A549 (cell line): Measurements from ENCODE around the gene C3orf20. TPM values are rescaled to one million over a fixed set of nuclear protein-coding genes. Genes with fewer than 3 reads are reported as not detected.

Experiments
- ATAC-seq, 2 experiments: fragments of 200-7000 bp in 1 of 2; fragments of >200 bp in 1 of 2; cut with Nextera tagmentation in 1 of 2; cut with Tn5 transposase in 1 of 2; 3 replicates each; pipeline versions ENCODE4 v1.8.0 to v1.9.1; 2018 to 2020; ENCODE audit warnings: mild to moderate bottlenecking in 1 of 2, moderate library complexity in 1 of 2
- CTCF ChIA-PET: fragments of 300-600 bp; sonication (Branson Sonifier 250); formaldehyde crosslinking; extraction: SDS; loops from one replicate; lab custom pipeline; 2021; ENCODE audit warnings: antibody characterized with exemption, inconsistent platforms; lab: Yijun Ruan, JAX
- POLR2A ChIA-PET: fragments of 350-600 bp; formaldehyde crosslinking; extraction: SDS; loops from one replicate; lab custom pipeline; 2021; ENCODE audit warnings: antibody characterized with exemption, inconsistent platforms; lab: Yijun Ruan, JAX
- DNase-seq, 2 experiments: peaks; one replicate each; pipeline versions ENCODE4 v3.0.0 to v3.0.0-alpha.2; 2011 to 2016; ENCODE audit warnings: low read depth in 1 of 2, low spot score in 1 of 2
- FAIRE-seq: peaks from 2 replicates; lab custom pipeline; 2011; peaks lifted over from hg19 to GRCh38; lab: Jason Lieb, UNC
- H3K27ac ChIP-seq, 2 experiments: fragments of >200 bp; sonication (Bioruptor Twin); formaldehyde crosslinking; 3 replicates each; pipeline ENCODE4 v1.5.1; 2016 to 2017
- H3K4me1 ChIP-seq: fragments of >200 bp; sonication (Bioruptor Twin); formaldehyde crosslinking; 3 replicates; pipeline ENCODE4 v1.6.1; 2016
- H3K4me2 ChIP-seq: fragments of >200 bp; sonication (Bioruptor Twin); formaldehyde crosslinking; 3 replicates; pipeline ENCODE4 v1.6.1; 2016
- H3K4me3 ChIP-seq: fragments of >200 bp; sonication (Bioruptor Twin); formaldehyde crosslinking; 3 replicates; pipeline ENCODE4 v1.5.1; 2016
- H3K9me3 ChIP-seq: fragments of >200 bp; sonication (Bioruptor Twin); formaldehyde crosslinking; 3 replicates; pipeline ENCODE4 v1.6.1; 2016
- BCL3 ChIP-seq: fragments of >200 bp; sonication (Bioruptor Twin); formaldehyde crosslinking; IDR thresholded peaks from 3 replicates; pipeline ENCODE4 v1.6.1; 2016
- BHLHE40 ChIP-seq: IDR thresholded peaks from 2 replicates; pipeline ENCODE4 v1.6.1; 2012; ENCODE audit warnings: low read depth, low read length, inconsistent platforms
- CEBPB ChIP-seq, 2 experiments: fragments of >200 bp in 1 of 2; sonication (Bioruptor Twin) in 1 of 2; formaldehyde crosslinking in 1 of 2; IDR thresholded peaks; 2 replicates each; pipeline ENCODE4 v1.6.1; 2012 to 2016
- CHD2 ChIP-seq: fragments of 150-350 bp; IDR thresholded peaks from 2 replicates; pipeline ENCODE4 v1.6.1; 2014; ENCODE audit warnings: low read length; ENCODE audit not compliant: partially characterized antibody
- CHD4 ChIP-seq: fragments of 200-600 bp; sonication (generic); IDR thresholded peaks from 2 replicates; pipeline ENCODE4 v1.6.1; 2016; ENCODE audit warnings: antibody characterized with exemption, mild to moderate bottlenecking, borderline replicate concordance
- ELK1 ChIP-seq: fragments of 150-350 bp; IDR thresholded peaks from 2 replicates; pipeline ENCODE4 v1.6.1; 2014; ENCODE audit warnings: low read depth, mild to moderate bottlenecking, low read length
- HES2 ChIP-seq: fragments of >200 bp; sonication (Bioruptor Twin); formaldehyde crosslinking; IDR thresholded peaks from 2 replicates; pipeline ENCODE4 v1.6.1; 2016
- HEYL ChIP-seq: fragments of 250-450 bp; sonication (Bioruptor Pico); IDR thresholded peaks from 2 replicates; pipeline ENCODE4 v1.8.0; 2021; ENCODE audit warnings: mild to moderate bottlenecking, moderate library complexity
- HMGXB4 ChIP-seq: fragments of 250-450 bp; sonication (Bioruptor Pico); IDR thresholded peaks from 2 replicates; pipeline ENCODE4 v1.5.0; 2021; ENCODE audit warnings: mild to moderate bottlenecking, moderate library complexity, borderline replicate concordance
- HOXA7 ChIP-seq: fragments of 250-450 bp; sonication (Bioruptor Pico); IDR thresholded peaks from 2 replicates; pipeline ENCODE4 v1.5.0; 2020; ENCODE audit warnings: mild to moderate bottlenecking, moderate library complexity
- HOXB13 ChIP-seq: fragments of 250-450 bp; sonication (Bioruptor Pico); IDR thresholded peaks from 2 replicates; pipeline ENCODE4 v1.5.0; 2020; ENCODE audit warnings: low read depth, mild to moderate bottlenecking, moderate library complexity
- JUNB ChIP-seq: fragments of >200 bp; sonication (Bioruptor Twin); formaldehyde crosslinking; IDR thresholded peaks from 2 replicates; pipeline ENCODE4 v1.6.1; 2016
- KDM1A ChIP-seq: fragments of 200-600 bp; sonication (generic); IDR thresholded peaks from 2 replicates; pipeline ENCODE4 v1.6.1; 2016; ENCODE audit warnings: low read depth, mild to moderate bottlenecking
- KDM5A ChIP-seq: fragments of 200-600 bp; sonication (generic); IDR thresholded peaks from 2 replicates; pipeline ENCODE4 v1.6.1; 2016; ENCODE audit warnings: antibody characterized with exemption, mild to moderate bottlenecking
- MAX ChIP-seq: IDR thresholded peaks from 2 replicates; pipeline ENCODE4 v1.6.1; 2012
- MAZ ChIP-seq: fragments of 150-350 bp; IDR thresholded peaks from 2 replicates; pipeline ENCODE4 v1.6.1; 2014; ENCODE audit warnings: antibody characterized with exemption, low read depth, low read length, borderline replicate concordance
- PHF8 ChIP-seq: fragments of 200-600 bp; sonication (generic); IDR thresholded peaks from 2 replicates; pipeline ENCODE4 v1.6.1; 2016; ENCODE audit warnings: low read depth, mild to moderate bottlenecking, antibody characterized with exemption, moderate library complexity, borderline replicate concordance
- POLR2A ChIP-seq: IDR thresholded peaks from 2 replicates; pipeline ENCODE4 v1.6.1; 2012; ENCODE audit warnings: mild to moderate bottlenecking, low read length
- POLR2AphosphoS2 ChIP-seq: conservative IDR thresholded peaks from 2 replicates; pipeline ENCODE4 v1.6.1; 2012; ENCODE audit warnings: low read length, improper control_type of control experiment, inconsistent platforms
- RCOR1 ChIP-seq: fragments of 150-350 bp; IDR thresholded peaks from 2 replicates; pipeline ENCODE4 v1.6.1; 2014; ENCODE audit warnings: antibody characterized with exemption, low read length, low read depth
- RNF2 ChIP-seq: fragments of 200-600 bp; sonication (generic); IDR thresholded peaks from 2 replicates; pipeline ENCODE4 v1.6.1; 2016; ENCODE audit warnings: low read depth, mild to moderate bottlenecking, antibody characterized with exemption, moderate library complexity, borderline replicate concordance
- SREBF2 ChIP-seq: fragments of 450-650 bp; IDR thresholded peaks from 2 replicates; pipeline ENCODE4 v1.6.1; 2014; ENCODE audit warnings: mild to moderate bottlenecking, moderate library complexity
- TP53 ChIP-seq: fragments of 250-450 bp; sonication (Bioruptor Pico); IDR thresholded peaks from 2 replicates; pipeline ENCODE4 v1.5.0; 2021; ENCODE audit warnings: mild to moderate bottlenecking, moderate library complexity
- ZC3H11A ChIP-seq: fragments of 450-650 bp; IDR thresholded peaks from 2 replicates; pipeline ENCODE4 v1.6.1; 2014; ENCODE audit warnings: antibody characterized with exemption, mild to moderate bottlenecking
- ZNF302 ChIP-seq: fragments of 250-450 bp; sonication (Bioruptor Pico); IDR thresholded peaks from 2 replicates; pipeline ENCODE4 v1.9.0; 2021; ENCODE audit warnings: inconsistent platforms, mild to moderate bottlenecking, moderate library complexity
- ZSCAN20 ChIP-seq: fragments of 250-450 bp; sonication (Bioruptor Pico); IDR thresholded peaks from 2 replicates; pipeline ENCODE4 v1.8.0; 2022; ENCODE audit warnings: mild to moderate bottlenecking, moderate library complexity
- WGBS: methylation state at CpG from one replicate; pipeline ENCODE4 v1.1.6; 2017; ENCODE audit errors: missing lambda C conversion rate; 5-methylcytosine and 5-hydroxymethylcytosine counted together
- polyA plus RNA-seq, 4 experiments: library from polyadenylated mRNA; depleted of rRNA in 3 of 4; stranded (reverse); fragments of >200 nt; fragmentation: RNase III in 1 of 4; extraction: RNeasy Plus Mini Kit Qiagen cat#74134 plus additional on column Dnase treatment in 1 of 4; gene quantifications; 2 replicates in 3 of 4; 3 replicates in 1 of 4; pipeline ENCODE4 v1.2.3, GENCODE V29; 2011 to 2017

C3orf20 gene
- polyA plus RNA-seq, 2 of the 4 experiments (the other 2 are of a cell fraction): 0.05 TPM; not detected in 1

GRCh38 chr3:14792691-14793121 is 117.8 kb downstream of the C3orf20 start:
- Histone ChIP-seq H3K4me1 (no peaks in the 10 kb centered on the region), H3K27ac (no peak overlapping the region), H3K4me3 (no peak overlapping the region), H3K9me3 (no peaks in the 10 kb centered on the region), H3K4me2 (no peak overlapping the region)
- POLR2A ChIA-PET: no interaction called here
- no peak for TF ChIP-seq PHF8
- TF ChIP-seq HEYL (CRISPR knock-in tag): no peak
- TF ChIP-seq KDM1A: no peak
- TF ChIP-seq POLR2AphosphoS2: no peak
- no peak for TF ChIP-seq RCOR1
- no peak for TF ChIP-seq RNF2
- no peak for TF ChIP-seq CHD2
- TF ChIP-seq HES2: no peak
- TF ChIP-seq ZNF302: no peak
- TF ChIP-seq CHD4: no peak
- no peak for TF ChIP-seq HOXA7 (CRISPR knock-in tag)
- no peak for TF ChIP-seq MAX
- no peak for TF ChIP-seq JUNB
- no peak for TF ChIP-seq BCL3
- TF ChIP-seq ELK1: no peak
- TF ChIP-seq ZC3H11A: no peak
- no peak for TF ChIP-seq MAZ
- TF ChIP-seq ZSCAN20 (CRISPR knock-in tag): no peak
- no peak for TF ChIP-seq HMGXB4 (CRISPR knock-in tag)
- TF ChIP-seq POLR2A: no peak
- FAIRE-seq: no peak
- CTCF ChIA-PET: interaction anchor here (0.9 to 12.3 kb wide), 8 partner anchors 10 to 210 kb away, joined by 3 to 160 read pairs (median 4); no protein-coding TSS in a partner anchor
- ATAC-seq: no peak
- DNase-seq: no peak
- 56% methylated on average over 9 of the region's 9 CpGs for WGBS

GRCh38 chr3:14793126-14793857 is 118.4 kb downstream of the C3orf20 start:
- FAIRE-seq (no peak), ATAC-seq (no peak), DNase-seq (no peak)
- Histone ChIP-seq H3K9me3 (no peaks in the 10 kb centered on the region), H3K4me2 (no peak overlapping the region), H3K27ac (no peak overlapping the region), H3K4me1 (no peaks in the 10 kb centered on the region), H3K4me3 (no peak overlapping the region)
- TF ChIP-seq SREBF2 (no peak), JUNB (no peak), HMGXB4 (CRISPR knock-in tag) (no peak), RNF2 (no peak), HOXB13 (CRISPR knock-in tag) (no peak), BHLHE40 (no peak), KDM5A (no peak), CHD4 (no peak), TP53 (CRISPR knock-in tag) (no peak), HEYL (CRISPR knock-in tag) (no peak), CEBPB (IDR thresholded peaks at IDR 0.05) (no peak)
- POLR2A ChIA-PET: no interaction called here
- WGBS: 58% methylated on average over 15 of the region's 15 CpGs
- CTCF ChIA-PET: interaction anchor here (0.8 to 12.3 kb wide), 8 partner anchors 9 to 209 kb away, joined by 3 to 160 read pairs (median 3); no protein-coding TSS in a partner anchor
